ENCODE measurements around the gene MTARC2.

- TF ChIP-seq CTCF (IDR thresholded peaks at IDR 0.05), result no peak
- no peak for TF ChIP-seq EZH2 (IDR thresholded peaks at IDR 0.05)
- TF ChIP-seq EZH2phosphoT487 (IDR thresholded peaks at IDR 0.05), result no peak
These were observed 41.0 kb upstream of the MTARC2 start for GRCh38 chr1:220707160-220707559.
